Stimulated activated CD8-positive, alpha-beta memory T cell treated with anti-CD3 and anti-CD28 coated beads, Interleukin-12 subunit alpha, Interleukin-12 subunit beta, amount 100 ng/mL, for 24 hours (primary cell): ENCODE data around the gene NKG7.
A peak's percentile ranks its signal among the peaks of the same experiment; 100 is the strongest.

Experiments
- DNase-seq: peaks from one replicate; pipeline ENCODE4 v3.0.0-alpha.2; 2020; ENCODE audit errors: extremely low read depth

Gene NKG7

DNA sequence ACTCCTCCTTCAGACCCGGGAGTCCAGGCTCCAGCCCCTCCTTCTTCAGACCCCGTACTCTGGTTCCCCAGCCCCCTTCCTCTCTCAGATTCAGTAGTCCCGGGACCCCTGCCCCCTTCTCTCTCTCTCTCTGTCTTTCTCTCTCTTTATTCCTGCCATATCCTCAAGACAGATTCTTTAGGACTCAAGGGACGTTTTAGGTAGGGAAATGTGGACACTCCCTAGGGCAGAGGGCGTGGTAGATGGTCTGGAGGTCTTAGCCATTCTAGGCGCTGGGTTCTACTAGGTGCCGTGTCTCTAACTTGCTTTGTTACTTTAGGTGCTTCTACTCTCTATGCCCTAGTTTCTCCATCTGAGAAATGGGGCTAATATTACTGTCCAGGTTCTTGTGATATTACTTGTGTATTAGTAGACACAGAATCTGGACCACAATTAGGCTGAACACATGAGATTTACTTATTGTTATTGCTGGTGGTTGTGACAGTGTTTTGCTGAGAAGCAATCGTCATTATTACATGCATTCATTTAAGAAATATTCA is 18.7 kb upstream of the NKG7 start:
- DNase-seq = no peak

- DNase-seq = no peak
Observed at GRCh38 chr19:51389143-51389542, 16.7 kb upstream of the NKG7 start.

DNA sequence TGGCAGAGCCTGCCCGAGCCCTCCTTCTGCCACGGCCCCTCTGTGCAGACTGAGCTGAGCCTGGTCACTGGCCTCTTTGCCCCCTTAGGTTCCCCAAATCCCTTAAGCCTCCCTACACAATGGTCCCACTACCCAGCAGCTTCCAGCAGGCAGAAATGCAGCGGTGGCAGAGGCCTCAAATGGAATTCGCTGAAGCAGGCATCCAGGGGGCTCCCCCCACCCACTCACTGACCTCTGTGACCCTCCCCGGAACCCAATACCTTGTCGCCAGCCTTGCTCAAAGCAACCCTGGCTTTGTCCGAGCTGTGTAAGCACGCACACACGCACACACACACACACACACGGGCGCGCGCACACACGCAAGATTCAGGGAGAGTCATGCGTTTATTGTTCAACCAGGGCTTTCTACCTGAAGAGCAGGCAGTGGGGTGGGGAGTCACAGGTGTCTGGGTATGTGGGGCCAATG is 15.5 kb upstream of the NKG7 start, which contains the start of gene LIM2:
Gene LIM2, minus strand, starts transcription at position 51 of the 466 bp plus-strand sequence. CDS start 531 bp downstream, outside the sequence.
- DNase-seq = no peak

DNA sequence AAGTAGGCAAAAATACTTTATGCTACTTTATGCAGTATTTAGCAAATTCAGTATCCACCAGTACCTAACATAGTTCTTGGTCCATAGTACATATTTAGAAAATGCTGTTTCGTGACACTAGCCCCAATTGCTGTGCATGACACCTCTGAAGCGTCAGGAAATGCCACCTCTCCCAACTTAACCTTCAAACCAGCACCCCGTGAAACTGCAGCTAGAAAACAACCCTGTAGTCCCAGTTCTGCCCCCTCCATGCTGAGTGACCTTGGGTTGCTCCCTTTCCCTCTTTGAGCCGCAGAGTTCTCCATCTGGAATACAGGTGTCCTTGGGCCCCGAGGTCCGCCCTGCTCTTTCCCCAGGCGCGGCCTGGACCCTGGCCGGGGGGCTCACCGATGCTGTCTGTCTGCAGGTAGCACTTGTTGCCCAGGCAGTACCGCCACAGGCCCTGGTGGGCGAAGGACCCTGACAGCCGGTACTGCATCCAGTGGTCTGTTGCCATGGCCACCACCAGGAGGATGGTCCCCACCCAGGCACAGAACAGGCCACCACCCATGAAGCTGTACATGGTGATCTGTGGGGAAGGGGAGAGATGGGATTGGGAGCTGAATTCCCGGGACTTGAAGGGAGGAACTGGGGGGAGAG is 14.5 kb upstream of the NKG7 start:
- DNase-seq = no peak

DNA sequence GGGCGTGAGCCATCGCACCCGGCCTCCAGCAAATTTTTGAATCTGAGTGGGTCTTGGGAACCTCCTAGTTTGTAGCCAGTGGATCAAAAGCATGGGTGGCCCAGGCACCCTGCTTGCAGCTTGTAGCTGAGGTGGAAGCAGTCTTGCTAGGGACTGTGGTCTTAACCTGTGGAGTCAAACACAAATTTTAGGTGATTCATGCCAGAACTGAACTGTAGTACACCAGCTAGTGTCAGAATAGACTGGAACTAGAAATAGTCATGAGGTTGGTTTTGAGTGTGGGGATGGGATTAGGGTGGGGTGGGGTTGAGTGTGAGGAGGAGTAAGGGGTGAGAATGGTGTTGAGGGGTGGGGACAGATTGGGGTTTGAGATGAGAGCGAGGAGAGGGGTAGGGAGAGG is 9.6 kb upstream of the NKG7 start:
- no peak for DNase-seq

DNA sequence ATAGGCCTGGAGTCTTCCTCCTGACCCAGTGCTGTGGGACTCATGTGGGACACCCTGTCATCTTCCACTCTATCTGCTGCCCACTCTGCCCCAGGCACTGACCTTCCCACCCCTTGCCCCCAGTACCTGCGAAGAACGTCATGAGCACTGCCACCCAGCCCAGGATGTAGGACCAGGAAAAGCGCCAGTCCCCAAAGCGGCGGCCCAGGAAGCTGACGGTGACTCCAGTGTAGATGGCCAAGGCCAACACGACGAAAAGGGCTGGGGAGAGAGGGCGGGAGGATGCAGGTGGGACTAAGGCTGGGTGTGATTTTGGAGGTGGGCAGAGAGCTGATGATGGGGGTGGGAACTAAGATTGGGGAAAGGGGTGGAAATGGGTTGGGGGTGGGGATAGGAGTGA is 7.9 kb upstream of the NKG7 start:
- no peak for DNase-seq

GRCh38 chr19:51377422-51377821 is 5.0 kb upstream of the NKG7 start:
- DNase-seq = no peak

DNA sequence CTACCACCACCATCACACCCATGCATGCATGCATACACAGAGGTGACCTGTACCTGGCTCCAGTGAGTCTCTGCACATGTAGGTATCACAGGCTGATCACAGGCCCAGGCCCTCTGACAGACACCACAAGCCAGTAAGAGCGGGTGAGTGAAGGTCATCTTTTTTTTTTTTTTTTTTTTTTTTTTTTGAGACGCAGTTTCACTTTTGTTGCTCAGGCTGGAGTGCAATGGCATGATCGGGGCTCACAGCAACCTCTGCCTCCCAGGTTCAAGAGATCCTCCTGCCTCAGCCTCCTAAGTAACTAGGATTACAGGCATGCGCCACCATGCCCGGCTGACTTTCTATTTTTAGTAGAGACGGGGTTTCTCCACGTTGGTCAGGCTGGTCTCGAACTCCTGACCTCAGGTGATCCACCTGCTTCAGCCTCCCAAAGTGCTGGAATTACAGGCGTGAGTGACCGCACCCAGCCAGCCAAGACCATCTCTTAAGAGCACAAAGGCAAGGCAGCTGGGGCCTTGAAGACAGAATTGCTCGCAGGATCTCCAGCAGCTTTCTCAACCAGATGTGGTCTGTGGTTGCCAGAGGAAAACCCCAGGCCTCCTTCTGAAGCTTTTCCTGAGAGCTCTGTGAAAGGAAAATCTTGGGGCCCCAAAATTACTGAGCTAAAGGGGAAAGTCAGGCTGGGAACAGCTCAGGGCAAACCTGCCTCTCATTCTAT is 3.2 kb upstream of the NKG7 start:
- DNase-seq = no peak

DNA sequence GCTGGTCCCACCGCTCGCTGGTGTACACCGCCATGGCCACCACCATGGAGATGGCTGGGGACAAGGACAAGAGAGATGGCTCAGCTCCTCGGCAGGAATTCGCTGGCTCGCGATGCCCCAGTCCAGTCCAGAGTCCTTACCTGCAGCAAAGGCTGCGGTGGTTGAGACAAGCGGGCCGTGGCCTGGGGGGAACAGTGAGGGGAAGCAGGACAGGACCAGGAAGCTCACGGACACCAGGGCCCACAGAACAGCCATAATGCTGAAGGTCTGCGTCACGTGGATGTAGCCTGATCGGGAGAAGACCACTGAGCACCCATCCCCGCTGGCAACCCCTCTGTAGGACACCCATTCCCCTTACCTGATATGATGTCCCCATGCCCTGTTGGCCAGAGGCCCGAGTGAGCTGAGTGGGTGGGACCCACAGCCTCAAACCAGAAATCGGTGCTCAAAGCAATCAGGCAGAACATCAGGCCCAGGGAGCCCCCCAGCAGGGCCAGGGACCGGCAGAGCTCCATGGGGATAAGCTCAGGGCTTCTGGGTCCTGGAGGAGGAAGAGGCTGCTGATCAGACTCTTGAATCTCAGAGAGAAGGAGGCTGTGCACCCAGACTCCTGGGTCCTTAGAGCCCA is 319 bp downstream of the NKG7 start:
- DNase-seq = no peak

- no peak for DNase-seq
Observed at GRCh38 chr19:51371186-51371690, 1.2 kb downstream of the NKG7 start.

DNA sequence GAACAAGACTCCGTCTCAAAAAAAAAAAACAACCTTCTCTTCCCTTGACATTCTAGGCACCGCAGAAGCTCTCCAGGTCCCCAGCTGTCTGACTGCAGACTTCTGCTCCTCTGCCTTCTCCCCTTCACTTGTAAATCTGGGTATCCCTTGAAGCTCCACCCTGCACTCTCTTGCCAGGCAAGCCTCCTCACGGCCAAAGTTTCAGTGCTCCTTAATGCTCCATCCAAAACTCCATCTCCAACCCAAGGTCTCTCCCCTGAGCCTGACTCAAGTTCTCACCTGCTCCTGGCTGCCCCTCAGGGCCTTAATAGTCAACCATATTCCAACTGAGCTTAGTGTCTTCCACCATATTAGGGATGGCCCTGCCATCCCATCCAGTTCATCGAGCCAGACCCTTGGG is 2.2 kb downstream of the NKG7 start:
- no peak for DNase-seq

DNA sequence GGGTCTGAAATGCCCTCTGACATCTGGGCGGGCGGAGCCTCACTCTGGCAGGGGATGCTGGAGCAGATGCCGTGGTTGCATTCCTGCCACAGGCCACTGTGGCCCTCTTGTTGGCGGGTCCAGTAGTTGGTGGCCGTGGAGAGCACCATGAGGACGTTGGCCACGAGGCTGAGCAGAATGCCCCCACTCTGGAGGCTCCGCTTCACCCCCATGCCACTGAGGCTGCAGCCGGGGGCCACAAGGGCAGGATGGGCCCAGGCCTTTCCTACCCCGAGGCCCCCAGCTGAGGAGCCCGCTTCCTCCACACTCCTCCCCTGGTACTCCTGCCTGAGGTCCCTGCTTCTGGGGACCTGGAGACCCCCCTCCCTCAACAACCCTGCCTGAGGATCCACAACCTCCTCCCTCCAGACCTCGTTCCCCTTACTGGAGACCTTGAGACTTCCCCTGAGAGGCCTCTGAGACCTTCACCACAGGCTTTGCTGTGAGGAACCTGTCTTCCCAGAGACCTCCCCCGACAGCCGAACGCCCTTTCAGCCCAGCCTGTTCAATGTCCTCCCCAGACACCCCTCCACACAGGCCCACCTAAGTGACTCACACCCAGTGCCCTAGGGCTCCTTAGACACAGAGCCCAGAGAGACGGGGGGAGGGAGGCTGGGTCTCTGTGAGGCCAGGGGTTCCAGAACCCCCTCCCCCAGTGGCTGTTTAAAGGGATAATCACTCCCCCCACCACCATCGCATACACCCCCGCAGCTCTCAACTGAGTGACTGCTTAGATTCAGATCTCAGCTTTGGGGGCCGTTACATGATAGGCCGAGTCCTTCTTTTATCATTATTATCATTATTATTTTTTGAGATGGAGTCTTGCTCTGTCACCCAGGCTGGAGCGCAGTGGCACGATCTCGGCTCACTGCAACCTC is 3.8 kb downstream of the NKG7 start, which contains the start of gene CLDND2:
Gene CLDND2, minus strand, starts transcription at position 638 of the 917 bp plus-strand sequence. Its CDS starts 426 bp downstream, at position 212.
- no peak for DNase-seq

DNA sequence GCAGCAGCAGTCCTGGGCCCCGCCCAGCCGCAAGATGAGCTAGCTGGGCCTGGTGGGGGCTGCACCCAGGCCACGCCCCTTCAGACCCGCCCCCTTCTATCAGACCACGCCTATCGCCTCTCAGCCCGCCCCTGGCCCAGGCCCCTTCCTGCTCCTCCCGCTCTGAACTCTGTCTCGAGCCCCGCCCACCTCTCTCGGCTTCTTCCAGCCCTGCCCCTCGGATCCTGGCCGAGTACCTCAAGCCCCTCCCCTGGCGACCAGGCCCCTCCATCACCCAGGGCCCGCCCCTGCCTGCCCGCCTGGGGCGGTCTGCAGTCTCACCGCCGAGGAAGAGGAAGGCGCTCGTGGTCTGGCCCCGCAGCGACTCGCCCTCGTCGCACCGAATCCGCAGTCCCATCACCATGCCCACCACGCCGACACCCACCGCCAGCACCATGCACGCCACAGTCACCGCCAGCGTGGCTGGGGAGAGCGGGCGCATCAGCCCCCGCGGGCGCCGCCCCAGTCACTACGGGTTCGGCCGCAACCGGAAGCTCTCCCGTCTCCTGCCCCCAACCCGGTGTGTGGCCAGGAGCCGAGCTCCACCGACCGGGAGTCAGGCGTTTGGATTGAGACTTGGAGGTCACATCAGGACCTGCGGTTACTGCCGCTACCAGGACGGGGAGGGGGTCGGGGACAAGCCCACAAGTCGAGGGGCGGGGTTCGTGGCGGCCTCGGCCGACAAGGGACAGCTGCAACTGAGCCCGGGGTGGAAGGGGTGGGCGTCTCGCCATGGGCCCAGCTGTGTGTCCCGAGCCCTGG is 4.7 kb downstream of the NKG7 start:
- DNase-seq = peak; percentile 97

DNA sequence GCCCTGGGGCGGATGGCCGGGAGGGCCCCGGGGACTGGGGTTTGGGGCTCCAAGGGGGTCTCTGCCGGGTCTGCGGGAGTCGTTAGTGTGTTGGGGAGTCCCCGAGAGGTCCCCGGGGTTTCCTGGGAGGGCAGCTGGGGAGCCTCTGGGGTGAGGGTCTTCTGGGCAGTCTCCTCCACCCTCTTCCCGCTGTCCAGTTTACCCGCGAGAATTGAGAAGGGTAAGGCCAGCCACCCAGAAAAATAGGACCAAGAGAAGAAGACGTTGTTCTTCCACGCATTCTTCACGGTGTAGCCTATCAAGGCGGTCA is 5.2 kb downstream of the NKG7 start:
- DNase-seq = no peak

DNA sequence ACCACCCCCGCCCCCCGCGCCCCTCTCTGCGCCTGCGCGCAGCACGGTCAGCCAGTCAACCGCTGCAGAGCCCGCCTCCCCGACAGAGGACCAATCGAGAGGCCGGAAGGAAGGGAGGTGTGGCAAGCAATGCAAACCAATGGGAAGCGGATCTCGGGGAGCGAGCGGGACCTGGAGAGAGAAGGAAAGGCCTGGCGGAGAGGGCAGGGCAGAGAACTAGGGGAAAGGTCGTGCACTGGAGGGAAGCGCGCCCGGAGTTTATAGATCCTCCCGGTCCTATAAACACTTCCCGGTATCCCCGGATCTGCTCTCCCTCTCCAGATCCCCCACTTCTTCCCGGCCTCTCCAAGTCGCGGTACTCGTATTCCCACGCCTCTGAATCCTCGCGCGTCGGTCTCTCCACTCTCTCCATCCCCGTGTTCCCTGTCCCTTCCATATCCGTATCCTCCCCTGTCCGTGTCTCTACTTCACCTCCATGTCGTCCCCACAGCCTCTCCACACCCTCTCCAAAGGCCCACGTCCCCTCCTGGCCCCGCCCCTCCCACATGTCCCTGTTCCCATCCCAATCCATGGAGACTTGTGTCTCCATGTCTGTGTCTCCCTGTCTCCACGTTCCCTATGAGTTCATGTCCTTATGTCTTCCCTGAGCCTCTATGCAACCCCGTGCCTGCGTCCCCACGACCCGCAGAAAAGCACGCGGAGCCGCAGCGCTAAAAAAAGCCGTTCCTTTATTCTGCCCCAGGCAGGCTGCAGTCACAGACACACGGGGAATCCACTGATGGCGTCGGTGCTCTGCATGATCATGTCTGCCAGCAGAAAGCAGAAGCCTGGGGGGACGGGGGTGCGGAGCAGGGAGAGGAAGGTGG is 5.8 kb downstream of the NKG7 start:
- peak; percentile 87 for DNase-seq

DNA sequence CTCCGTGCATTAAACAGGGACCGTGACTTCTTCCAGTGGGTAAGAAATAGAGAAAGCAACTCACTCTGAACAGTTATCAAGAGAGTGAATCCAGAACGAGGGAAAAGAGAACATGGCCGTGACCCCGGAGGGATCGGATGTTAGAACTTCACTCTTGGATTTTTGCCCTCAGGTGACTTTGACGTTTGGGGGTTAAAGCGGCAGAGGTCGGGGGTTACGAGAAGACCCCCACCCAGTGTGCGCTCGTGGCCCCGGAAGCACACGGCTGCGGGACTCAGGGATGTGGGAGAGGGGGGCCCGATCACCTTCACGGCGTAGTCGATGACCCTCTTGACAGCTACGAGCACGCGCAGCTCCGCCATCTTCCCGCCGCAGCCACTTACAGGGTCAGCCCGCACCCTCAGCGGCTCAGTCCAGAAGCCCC is 6.5 kb downstream of the NKG7 start, which contains the start of gene ETFB:
Gene ETFB, minus strand, starts transcription at position 424 of the 424 bp plus-strand sequence. Its CDS starts 62 bp downstream, at position 362.
- DNase-seq = no peak

DNA sequence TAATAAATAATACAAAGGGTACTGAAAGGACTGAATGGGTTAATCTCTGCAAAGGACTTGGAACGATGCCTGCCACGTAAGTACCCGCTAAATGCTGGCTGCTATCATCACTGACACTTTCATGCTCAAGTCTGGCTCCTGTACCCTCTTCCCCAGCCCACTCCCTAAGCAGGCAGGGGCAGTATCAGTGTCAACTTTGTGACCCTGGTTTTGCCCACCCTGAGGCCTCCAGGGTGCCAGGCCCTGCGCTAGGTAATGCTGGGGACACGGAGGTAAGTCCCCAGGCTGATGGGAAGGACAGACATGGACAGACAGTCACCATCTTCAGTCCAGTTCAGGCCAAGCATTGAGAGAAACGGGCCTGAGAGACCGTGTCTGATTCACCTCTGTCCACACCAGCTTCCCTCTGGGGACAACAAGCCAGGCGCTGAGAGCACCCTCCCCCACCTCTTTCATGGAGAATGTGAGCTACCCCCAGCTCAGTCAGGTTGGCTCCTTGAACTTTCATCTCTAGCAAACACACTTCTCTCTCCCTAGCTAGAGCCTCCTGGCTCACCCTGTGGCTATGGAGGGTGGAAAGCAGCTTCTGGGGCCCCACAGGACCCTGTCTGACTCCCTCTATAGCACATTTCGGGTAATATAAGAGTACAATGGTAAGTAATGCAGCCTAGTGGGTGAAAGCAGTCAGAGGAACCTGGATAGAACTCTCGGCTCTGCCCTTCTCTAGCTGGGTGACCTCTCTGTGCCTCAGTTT is 7.1 kb downstream of the NKG7 start:
- no peak for DNase-seq

DNA sequence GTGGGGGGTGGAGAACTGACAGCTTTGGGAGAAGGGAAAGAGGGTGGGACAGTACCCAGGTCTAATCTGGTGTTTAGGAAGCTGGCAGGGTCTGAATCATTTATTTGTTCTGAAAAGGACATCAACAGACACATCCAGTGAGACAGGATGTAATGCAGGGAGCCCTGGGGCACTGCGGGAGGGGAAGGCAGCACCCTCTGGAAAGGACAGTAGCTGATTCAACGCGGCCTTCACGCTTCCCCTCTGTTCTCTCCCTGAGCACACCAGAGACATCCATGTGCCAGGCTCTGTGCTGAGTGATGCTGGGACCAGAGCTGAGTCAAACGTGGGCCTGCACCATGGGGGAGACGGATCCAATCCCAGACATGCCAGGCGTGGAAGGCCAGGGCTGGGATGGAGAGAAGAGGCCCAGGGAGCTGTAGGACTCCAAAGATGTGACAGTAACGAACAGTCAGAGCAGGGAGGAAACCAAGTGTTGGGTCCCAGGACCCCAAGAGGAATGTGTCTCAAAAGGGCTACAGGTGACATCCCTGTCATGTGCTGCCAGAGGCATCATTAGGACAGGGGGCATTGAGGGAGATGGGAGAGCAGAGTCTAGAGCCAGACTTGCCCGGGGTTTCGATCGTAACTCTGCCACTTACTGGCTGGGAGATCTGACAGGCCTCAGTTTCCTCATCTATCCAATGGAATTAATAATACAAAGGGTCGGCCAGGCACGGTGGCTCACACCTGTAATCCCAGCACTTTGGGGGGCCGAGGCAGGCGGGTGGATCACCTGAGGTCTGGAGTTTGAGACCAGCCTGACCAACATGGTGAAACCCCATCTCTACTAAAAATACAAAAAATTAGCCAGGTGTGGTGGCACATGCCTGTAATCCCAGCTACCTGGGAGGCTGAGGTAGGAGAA is 8.0 kb downstream of the NKG7 start:
- no peak for DNase-seq
